ENCODE results near the gene YRDC. TPM values are rescaled to one million over a fixed set of nuclear protein-coding genes. Genes with fewer than 3 reads are reported as not detected.
"Not testable (repeated sequence)": the region's sequence is repeated elsewhere in the genome, so short reads cannot be mapped to it uniquely, and the experiment has no call there.

YRDC gene
- total RNA-seq, 1 experiment from 2014 or later, result 89.0 TPM

- not testable (repeated sequence) for DNase-seq (ENCODE audit: low read depth)
Observed at GRCh38 chr1:37771440-37771839, 36.6 kb downstream of the YRDC start.

- no peak for DNase-seq (ENCODE audit: low read depth)
Observed at GRCh38 chr1:37767488-37767887, 40.5 kb downstream of the YRDC start.

GRCh38 chr1:37765916-37766664, 41.9 kb downstream of the YRDC start:
- peak; percentile 32 for DNase-seq (ENCODE audit: low read depth)

DNA sequence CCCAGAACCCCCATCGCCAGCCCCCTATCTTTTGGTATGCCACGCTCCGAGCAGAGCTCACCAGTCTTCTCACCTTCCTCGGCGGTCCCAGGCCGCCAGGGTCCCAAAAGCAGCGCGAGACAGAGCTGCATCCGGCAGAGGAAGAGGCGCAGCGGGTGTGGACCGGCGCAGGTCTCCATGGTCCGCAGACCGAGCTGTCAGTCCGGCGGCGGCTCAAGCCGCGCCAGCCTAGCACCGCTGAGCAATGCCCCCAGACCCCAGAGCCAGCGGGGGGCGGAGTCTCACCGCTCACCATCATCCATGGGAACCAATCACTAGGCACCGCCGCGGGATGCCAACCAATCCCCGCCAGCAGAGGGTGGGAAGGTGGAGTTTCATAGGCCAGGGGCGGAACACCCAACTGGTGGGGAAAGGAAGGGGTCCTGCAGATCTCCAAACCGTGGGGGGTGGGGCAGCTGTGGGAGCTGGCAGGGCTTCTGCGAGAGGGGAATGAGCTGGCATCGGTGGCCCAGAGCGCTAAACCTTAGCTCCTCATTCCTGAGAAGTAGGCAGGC, 43.0 kb downstream of the YRDC start, which contains the start of gene EPHA10:
TSS of gene EPHA10 (minus strand) at position 233 of the 554 bp plus-strand sequence. CDS start at position 179, 54 bp downstream.
- peak; percentile 28 for DNase-seq (ENCODE audit: low read depth)

GRCh38 chr1:37764414-37764825, 43.6 kb downstream of the YRDC start:
- peak; percentile 61 for DNase-seq (ENCODE audit: low read depth)

DNA sequence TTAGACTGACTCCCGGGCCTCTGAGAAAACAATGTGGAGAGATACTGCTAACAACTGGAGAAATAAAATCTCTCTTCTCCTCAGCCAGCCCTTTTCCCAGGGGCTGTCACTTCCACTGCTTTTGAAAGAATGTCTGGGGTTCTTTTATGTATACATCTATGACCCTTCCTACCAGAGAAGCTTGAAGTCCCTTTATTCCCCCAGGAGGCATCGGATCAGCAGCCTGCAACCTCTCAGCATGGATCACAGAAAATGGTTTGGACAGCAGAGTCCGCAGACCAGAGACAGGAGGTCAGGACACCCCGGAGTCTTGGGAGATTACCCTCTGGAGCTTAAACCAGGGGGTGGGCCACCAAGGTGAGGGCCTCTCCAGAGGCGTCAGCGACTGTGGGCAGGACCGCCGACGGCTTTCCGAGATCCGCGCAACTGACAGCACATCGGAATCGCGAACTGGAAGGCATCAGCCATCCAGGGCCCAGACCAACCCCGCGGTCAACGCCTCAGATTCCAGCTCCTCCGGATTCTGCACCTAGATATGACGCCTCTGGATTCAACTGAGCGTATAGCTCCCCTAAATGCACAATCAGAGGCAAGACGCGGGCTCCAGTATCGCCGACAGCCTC, 44.1 kb downstream of the YRDC start:
- no peak for DNase-seq (ENCODE audit: low read depth)

DNA sequence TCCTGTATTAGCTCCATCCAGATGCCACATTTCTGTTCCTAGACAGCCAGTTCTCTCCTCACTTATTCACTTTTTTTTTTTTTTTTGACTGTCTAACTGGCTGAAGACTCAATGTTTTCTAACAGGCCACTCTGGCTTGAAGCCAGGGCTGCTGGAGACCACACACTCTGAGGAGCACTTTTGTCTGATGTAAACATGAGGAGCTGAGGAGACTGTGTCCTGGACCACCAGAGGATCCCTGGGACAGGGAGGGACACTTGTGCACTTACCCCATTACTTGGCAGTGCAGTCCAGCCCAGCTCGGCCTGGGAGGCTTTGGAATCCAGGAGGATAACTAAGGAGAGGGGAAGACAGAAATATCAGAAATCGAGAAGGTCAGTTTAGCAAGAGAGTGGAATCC, 45.5 kb downstream of the YRDC start:
- DNase-seq (ENCODE audit: low read depth), result no peak

DNA sequence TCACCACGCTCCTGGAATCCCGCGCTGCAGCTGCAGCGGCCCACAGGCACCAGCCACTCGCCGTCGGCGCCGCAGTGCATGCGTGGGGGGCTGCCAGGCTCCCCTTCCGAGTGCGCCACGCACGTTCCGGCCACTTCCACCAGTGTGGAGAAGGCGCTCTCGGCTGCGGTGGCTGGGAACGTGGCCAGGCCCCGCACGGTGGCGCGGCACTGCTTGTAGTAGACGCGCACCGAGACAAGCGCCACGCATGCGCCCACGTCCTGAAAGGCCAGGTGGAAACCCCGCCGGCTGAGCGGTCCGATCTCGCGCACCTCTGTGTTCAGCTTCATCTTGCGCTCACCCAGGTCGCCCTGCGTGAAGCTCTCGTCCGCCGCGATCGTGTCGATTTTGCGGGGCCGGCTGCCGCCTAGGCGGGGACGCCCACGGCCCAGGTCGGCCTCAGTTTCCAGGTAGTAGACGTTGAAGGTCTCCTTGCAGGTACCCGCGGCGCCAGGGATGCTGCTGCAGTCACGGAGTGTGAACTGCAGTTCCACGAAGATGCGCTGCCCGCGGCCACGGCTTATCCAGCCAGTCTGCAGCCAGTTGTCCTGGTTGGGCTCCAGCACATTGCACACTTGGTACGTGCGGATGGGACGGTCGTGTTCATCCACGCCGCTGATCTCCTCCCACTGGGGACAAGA, 46.5 kb downstream of the YRDC start:
- DNase-seq (ENCODE audit: low read depth), result no peak

DNA sequence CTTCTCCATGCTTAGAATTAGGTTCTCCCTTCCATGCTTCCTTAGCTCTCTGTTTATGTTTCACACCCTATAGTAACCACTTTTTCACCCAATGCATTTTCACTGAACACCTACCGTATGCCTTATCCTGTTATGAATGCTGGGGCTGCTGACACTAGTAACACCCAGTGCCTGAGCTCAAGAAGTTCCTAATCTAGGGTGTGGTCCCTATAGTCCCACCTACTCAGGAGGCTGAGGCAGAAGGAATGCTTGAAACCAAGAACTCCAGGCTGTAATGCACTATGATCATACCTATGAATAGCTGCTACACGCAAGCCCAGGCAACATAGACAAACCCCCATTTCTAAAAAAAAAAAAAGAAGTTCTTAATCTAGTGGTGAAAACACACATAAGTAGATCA, 48.6 kb downstream of the YRDC start:
- DNase-seq (ENCODE audit: low read depth), result no peak

- DNase-seq (ENCODE audit: low read depth), result no peak
Observed at GRCh38 chr1:37755951-37756560, 52.0 kb downstream of the YRDC start.

DNA sequence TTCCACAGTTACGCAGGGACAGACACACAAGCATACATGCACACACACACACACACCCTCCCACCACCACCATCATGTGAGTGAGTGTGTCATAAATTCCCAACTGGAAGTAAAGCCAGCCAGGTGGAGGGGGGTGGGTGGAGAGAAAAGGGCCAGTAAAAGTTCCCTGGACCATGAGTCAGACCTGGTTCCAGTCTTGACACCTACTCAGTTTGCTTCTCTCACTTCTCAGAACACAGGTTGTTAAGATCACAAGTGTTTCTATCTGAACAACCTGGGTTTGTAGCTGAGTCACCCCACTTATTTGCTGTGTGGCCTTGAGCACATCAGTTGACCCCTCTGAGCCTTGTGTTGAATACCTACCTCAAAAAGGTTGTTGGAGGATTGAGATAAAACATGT, 52.7 kb downstream of the YRDC start:
- peak; percentile 40 for DNase-seq (ENCODE audit: low read depth)

DNA sequence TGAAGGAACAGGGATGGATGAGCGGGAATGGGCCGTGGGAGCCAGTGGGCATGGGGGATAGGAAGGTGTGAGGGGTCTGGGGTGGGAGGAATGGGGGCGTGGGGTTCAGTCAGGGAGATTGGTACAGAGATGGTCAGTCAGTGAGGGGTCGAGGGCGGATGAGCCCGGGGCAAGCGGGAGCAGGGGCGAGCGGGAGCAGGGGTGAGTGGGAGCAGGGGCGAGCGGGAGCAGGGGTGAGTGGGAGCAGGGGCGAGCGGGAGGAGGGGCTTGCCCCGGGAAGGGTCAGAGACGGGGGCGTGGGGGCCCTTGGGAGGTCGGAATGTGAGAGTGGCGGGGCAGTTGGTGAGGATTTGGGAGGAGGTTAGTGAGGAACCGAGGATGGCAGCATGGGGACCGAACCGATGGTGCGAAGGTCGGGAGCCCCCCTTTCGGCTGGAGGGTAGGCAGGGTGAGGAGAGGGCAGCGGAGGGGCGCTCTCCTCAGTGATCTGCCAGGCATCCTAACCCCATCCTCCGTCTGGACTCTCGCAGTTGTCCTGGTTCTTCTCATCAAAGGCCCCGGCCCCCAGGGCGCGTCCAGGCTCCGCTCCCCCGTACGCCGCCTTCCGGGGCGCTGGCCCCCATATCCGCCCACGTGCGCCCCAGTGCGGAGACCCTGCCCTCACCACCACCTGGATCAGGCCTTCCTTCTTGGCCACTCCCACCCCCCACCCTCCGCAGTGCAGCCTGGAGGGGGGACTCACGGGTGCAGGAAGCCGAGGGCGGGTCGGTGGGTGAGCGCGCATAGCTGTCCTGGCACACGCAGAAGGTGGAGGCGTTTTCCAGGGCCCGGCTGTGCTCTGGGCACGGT, 54.3 kb downstream of the YRDC start:
- DNase-seq (ENCODE audit: low read depth), result no peak

Other genes with a start within 250 kb of the YRDC start
- 140 and 144 TPM in 2 replicates for gene GNL2, start 212.3 kb downstream of the YRDC start, total RNA-seq (2014; rRNA removed; shearing (Covaris generic))
- gene RSPO1, start 173.3 kb downstream of the YRDC start, total RNA-seq (2014; rRNA removed; shearing (Covaris generic)), result not detected in 2 replicates
- gene CDCA8, start 115.7 kb downstream of the YRDC start, total RNA-seq (2014; rRNA removed; shearing (Covaris generic)), result 33.6 and 44.3 TPM in 2 replicates
- gene EPHA10, start 43.1 kb downstream of the YRDC start, total RNA-seq (2014; rRNA removed; shearing (Covaris generic)), result not detected in 2 replicates
- 2.6 and 4.4 TPM in 2 replicates for gene MANEAL, start 14.4 kb downstream of the YRDC start, total RNA-seq (2014; rRNA removed; shearing (Covaris generic))
- 54.1 and 60.5 TPM in 2 replicates for gene C1orf122, start 418 bp downstream of the YRDC start, total RNA-seq (2014; rRNA removed; shearing (Covaris generic))
- gene MTF1, start 51.4 kb upstream of the YRDC start, total RNA-seq (2014; rRNA removed; shearing (Covaris generic)), result 1.5 and 2.3 TPM in 2 replicates
- 10.5 and 18.8 TPM in 2 replicates for gene INPP5B, start 138.8 kb upstream of the YRDC start, total RNA-seq (2014; rRNA removed; shearing (Covaris generic))
- 261 and 383 TPM in 2 replicates for gene SF3A3, start 181.8 kb upstream of the YRDC start, total RNA-seq (2014; rRNA removed; shearing (Covaris generic))
- gene FHL3, start 197.3 kb upstream of the YRDC start, total RNA-seq (2014; rRNA removed; shearing (Covaris generic)), result 25.3 and 33.9 TPM in 2 replicates
- gene UTP11, start 204.5 kb upstream of the YRDC start, total RNA-seq (2014; rRNA removed; shearing (Covaris generic)), result 134 and 188 TPM in 2 replicates
- gene POU3F1, start 238.6 kb upstream of the YRDC start, total RNA-seq (2014; rRNA removed; shearing (Covaris generic)), result 1.1 and 3.7 TPM in 2 replicates